Duodenal mucosa (tissue), 2 donors: Measurements from ENCODE around the gene TREM1.

ENCODE experiments used
- H3K27ac ChIP-seq: one replicate; pipeline ENCODE4 v1.7.0; 2013; ENCODE audit warnings: low read depth, low read length
- H3K27me3 ChIP-seq, 2 donors: one replicate each; pipeline ENCODE4 v1.7.0; 2013; ENCODE audit warnings: low read length in 2 of 2, control low read depth in 1 of 2; ENCODE audit not compliant: insufficient read depth in 2 of 2, control insufficient read depth in 1 of 2
- H3K36me3 ChIP-seq, 2 donors: one replicate each; pipeline ENCODE4 v1.7.0; 2013; ENCODE audit warnings: low read length in 2 of 2, control low read depth in 1 of 2; ENCODE audit not compliant: insufficient read depth in 2 of 2, control insufficient read depth in 1 of 2
- H3K4me1 ChIP-seq, 2 donors: one replicate each; pipeline ENCODE4 v1.7.0; 2013; ENCODE audit warnings: low read length in 2 of 2, control low read depth in 1 of 2; ENCODE audit not compliant: insufficient read depth in 2 of 2, control insufficient read depth in 1 of 2
- H3K4me3 ChIP-seq, 2 donors: one replicate each; pipeline ENCODE4 v1.7.0; 2013; ENCODE audit warnings: low read length in 2 of 2, low read depth in 1 of 2
- H3K9ac ChIP-seq, 2 donors: one replicate each; pipeline ENCODE4 v1.7.0; 2013; ENCODE audit warnings: low read length in 2 of 2, low read depth in 1 of 2
- H3K9me3 ChIP-seq, 2 donors: one replicate each; pipeline ENCODE4 v1.7.0; 2013; ENCODE audit warnings: low read length in 2 of 2, control low read depth in 1 of 2; ENCODE audit not compliant: control insufficient read depth in 1 of 2

The TREM1 gene

GRCh38 chr6:41263267-41263666 lies 23.2 kb downstream of the TREM1 start:
- Histone ChIP-seq H3K4me3 (no peak overlapping the region), H3K9ac (no peak overlapping the region), H3K4me1 (no peaks in the 10 kb centered on the region), H3K9me3 (peaks cover 0 to 20% of the 10 kb centered on the region in 2 donors), H3K27ac (no peak overlapping the region), H3K27me3 (no peaks in the 10 kb centered on the region), H3K36me3 (no peaks in the 10 kb centered on the region)

- Histone ChIP-seq H3K9me3 (peaks cover 0 to 20% of the 10 kb centered on the region in 2 donors), H3K4me1 (no peaks in the 10 kb centered on the region), H3K4me3 (no peak overlapping the region)
These were observed 24.1 kb downstream of the TREM1 start for GRCh38 chr6:41262401-41262800.

GRCh38 chr6:41258196-41258493 lies 28.3 kb downstream of the TREM1 start:
- Histone ChIP-seq H3K36me3 (no peaks in the 10 kb centered on the region), H3K4me1 (peaks cover 0 to 8% of the 10 kb centered on the region in 2 donors), H3K27me3 (no peaks in the 10 kb centered on the region), H3K9me3 (peaks cover 0 to 13% of the 10 kb centered on the region in 2 donors), H3K4me3 (no peak overlapping the region), H3K9ac (no peak overlapping the region), H3K27ac (no peak overlapping the region)

More at GRCh38 chr6:41262401-41262800, 24.1 kb downstream of the TREM1 start:
- no peaks in the 10 kb centered on the region for H3K36me3 ChIP-seq
- H3K27me3 ChIP-seq: no peaks in the 10 kb centered on the region
- H3K9ac ChIP-seq: no peak overlapping the region
- no peak overlapping the region for H3K27ac ChIP-seq

DNA sequence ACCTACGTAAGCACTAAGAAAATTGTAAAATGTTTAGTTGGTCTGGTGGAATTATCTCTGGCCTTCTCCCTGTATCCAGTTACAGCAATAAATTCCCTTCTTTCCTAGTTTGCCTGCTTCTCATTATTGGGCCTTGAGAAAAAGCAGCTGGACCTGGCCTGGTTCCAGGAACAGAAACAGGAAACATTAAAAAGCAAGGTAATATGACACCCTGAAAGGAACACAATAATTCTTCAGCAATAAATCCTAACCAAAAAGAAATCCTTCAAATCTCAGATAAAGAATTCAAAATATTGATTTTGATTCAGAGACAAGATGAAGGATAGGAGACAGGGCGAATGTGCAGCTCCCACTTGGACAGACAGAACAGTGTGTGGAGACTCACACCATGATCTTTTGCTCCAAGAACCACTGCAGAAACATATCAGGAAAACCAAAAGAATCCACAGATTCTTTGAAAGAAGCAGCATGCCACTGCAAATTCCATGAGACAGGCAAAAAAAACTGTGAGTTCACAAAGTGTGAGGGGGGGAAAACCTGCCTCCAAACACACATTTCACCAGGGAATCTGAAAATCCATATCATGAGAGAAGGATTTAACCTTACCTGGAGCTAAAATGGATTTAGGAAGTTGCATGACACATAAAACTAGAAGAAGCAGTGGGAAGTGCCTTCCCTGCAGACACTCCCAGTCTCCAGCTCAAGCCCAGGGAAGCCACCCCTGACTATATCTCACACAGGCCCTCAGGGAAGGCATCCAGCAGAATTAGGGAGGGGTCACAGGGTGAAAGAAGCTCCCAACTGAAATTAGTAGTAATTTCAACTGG lies 28.9 kb downstream of the TREM1 start:
- Histone ChIP-seq H3K36me3 (no peaks in the 10 kb centered on the region), H3K9me3 (peaks cover 0 to 12% of the 10 kb centered on the region in 2 donors), H3K9ac (no peak overlapping the region), H3K4me1 (peaks cover 0 to 8% of the 10 kb centered on the region in 2 donors), H3K27ac (no peak overlapping the region), H3K4me3 (no peak overlapping the region), H3K27me3 (no peaks in the 10 kb centered on the region)

GRCh38 chr6:41256383-41256782 lies 30.1 kb downstream of the TREM1 start:
- Histone ChIP-seq H3K9me3 (peaks cover 0 to 5% of the 10 kb centered on the region in 2 donors), H3K27me3 (no peaks in the 10 kb centered on the region), H3K4me1 (peaks cover 0 to 8% of the 10 kb centered on the region in 2 donors), H3K4me3 (no peak overlapping the region), H3K9ac (no peak overlapping the region), H3K27ac (no peak overlapping the region), H3K36me3 (no peaks in the 10 kb centered on the region)

- Histone ChIP-seq H3K9me3 (peaks cover 0 to 2% of the 10 kb centered on the region in 2 donors), H3K9ac (no peak overlapping the region), H3K27ac (no peak overlapping the region), H3K4me3 (no peak overlapping the region), H3K36me3 (no peaks in the 10 kb centered on the region), H3K4me1 (peaks cover 0 to 8% of the 10 kb centered on the region in 2 donors), H3K27me3 (no peaks in the 10 kb centered on the region)
These were observed 30.7 kb downstream of the TREM1 start for GRCh38 chr6:41255638-41256246.

DNA sequence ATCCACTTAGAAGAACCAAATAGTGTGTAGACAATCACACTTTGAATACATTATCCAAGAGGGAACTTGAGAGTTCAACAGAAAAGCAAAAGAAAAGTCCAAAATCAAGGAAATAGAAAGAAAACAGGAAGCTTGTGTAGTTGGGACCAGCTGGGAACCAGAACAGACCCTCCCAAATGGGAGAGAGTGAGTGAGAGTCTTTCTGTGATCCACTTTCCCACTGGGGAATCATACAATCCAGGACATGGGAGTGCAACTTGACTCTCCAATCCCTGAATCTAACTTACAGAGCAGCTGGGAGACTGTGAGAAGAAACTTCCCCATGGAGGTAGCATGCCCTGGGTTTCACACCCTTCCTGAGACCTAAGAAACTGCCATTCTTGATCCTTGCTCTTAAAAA lies 31.4 kb downstream of the TREM1 start:
- no peak overlapping the region for H3K4me3 ChIP-seq
- H3K9ac ChIP-seq: no peak overlapping the region
- peaks cover 0 to 8% of the 10 kb centered on the region in 2 donors for H3K4me1 ChIP-seq
- no peaks in the 10 kb centered on the region for H3K27me3 ChIP-seq
- H3K36me3 ChIP-seq: no peaks in the 10 kb centered on the region
- no peaks in the 10 kb centered on the region for H3K9me3 ChIP-seq
- H3K27ac ChIP-seq: no peak overlapping the region

GRCh38 chr6:41252401-41253169 lies 33.9 kb downstream of the TREM1 start:
- Histone ChIP-seq H3K27ac (no peak overlapping the region), H3K9me3 (no peaks in the 10 kb centered on the region), H3K27me3 (no peaks in the 10 kb centered on the region), H3K4me3 (no peak overlapping the region), H3K4me1 (peaks cover 0 to 8% of the 10 kb centered on the region in 2 donors), H3K9ac (no peak overlapping the region), H3K36me3 (no peaks in the 10 kb centered on the region)

DNA sequence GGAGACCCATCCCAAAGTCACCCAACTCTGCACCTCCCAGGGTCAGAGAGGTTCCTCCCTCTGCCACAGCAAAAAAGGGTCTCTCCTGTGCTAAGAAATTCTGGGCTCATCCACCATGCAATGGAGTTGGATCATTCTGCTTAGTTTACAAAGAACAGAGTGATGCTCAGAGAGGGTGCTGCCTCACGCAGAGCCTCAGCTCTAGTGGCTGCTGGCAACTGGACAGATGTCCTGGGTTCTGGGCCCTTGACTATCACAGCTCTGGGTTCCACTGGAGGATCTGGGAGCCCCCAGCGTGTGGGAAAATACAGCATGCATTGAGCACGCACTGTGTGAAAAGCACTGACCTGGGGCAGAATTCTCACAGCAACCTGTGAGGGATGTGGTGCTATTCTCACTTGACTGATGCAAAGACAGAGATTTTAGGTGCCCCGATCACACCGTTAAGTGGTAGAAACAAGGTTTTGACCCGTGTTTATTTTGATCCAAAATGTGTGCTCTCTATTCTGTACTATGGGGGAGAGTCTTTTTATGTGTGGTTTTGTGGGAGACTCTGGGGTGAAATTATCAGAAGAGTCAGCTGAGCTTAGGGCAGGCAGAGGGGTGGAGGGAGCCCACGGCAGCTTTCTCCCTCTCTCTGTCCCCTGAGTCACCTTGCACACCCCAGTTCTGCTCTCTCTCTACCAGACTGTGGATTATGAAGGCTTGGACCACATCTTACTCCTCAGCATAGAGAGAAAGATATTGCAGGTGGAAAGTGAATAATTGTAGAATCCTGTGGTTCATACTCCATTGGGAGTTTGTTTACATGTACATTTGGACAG lies 38.4 kb downstream of the TREM1 start:
- Histone ChIP-seq H3K4me1 (no peaks in the 10 kb centered on the region), H3K27me3 (no peaks in the 10 kb centered on the region), H3K4me3 (no peak overlapping the region), H3K9me3 (no peaks in the 10 kb centered on the region), H3K27ac (no peak overlapping the region), H3K9ac (no peak overlapping the region), H3K36me3 (no peaks in the 10 kb centered on the region)
